Measurements from ENCODE around the gene JMJD6. TPM values are rescaled to one million over a fixed set of nuclear protein-coding genes. Genes with fewer than 3 reads are reported as not detected.
A peak's percentile ranks its signal among the peaks of the same experiment; 100 is the strongest.

Gene JMJD6
- total and polyA plus RNA-seq, 2 of the 8 experiments (the other 6 are each of a cell fraction or from before 2014, with no cell fraction given) = 8.6 to 18.6 TPM

- 62% methylated on average over 9 of the region's 9 CpGs; no CpG with 5 or more reads in 1 of the 2 experiments for WGBS, 2 experiments (ENCODE audit: extremely low coverage in 1 of 2, insufficient coverage in 1 of 2, insufficient read length in 1 of 2, insufficient replicate concordance in 2 of 2, low coverage in 1 of 2, low lambda C conversion rate in 2 of 2, missing lambda C conversion rate in 1 of 2)
- Histone ChIP-seq H3K27ac (ENCODE audit: low read depth, low read length) (peak overlapping the region; percentile 74; the same call in 1 of the 2 replicates), H2BK5ac (ENCODE audit: low read depth, low read length) (peak overlapping the region; percentile 76), H2BK20ac (ENCODE audit: low read length) (0 out of 2 replicates have a peak overlapping the region, but pooled peaks have one; percentile 3), H3K36me3 (ENCODE audit: control insufficient read depth in 2 of 4, insufficient read depth in 4 of 4, low read length in 3 of 4) (no peaks in the 10 kb centered on the region), H2BK12ac (ENCODE audit: low read depth, low read length) (peak overlapping the region; percentile 45; the same call in 1 of the 2 replicates), H3K9me3 (ENCODE audit: insufficient read depth in 2 of 2, low read depth in 1 of 2, low read length in 1 of 2) (no peaks in the 10 kb centered on the region), H4K5ac (ENCODE audit: insufficient read length, low read depth, low read length) (peak overlapping the region; percentile 17), H3K18ac (ENCODE audit: extremely low read depth, low read length) (peak overlapping the region; percentile 91), H3K79me2 (ENCODE audit: control insufficient read depth in 1 of 2, insufficient read depth in 2 of 2, low read length in 2 of 2) (no peaks in the 10 kb centered on the region), H2BK15ac (ENCODE audit: low read length) (peak overlapping the region; percentile 53; the same call in 1 of the 2 replicates), H4K91ac (replicated peaks; ENCODE audit: insufficient read length, low read length) (peak overlapping the region; percentile 6), H2AFZ (ENCODE audit: low read length) (peak overlapping the region; percentile 91), H3K9ac (replicated peaks in 1 of 4; ENCODE audit: extremely low read depth in 1 of 4, low read depth in 3 of 4, low read length in 3 of 4) (peak overlapping the region in 1 of 4 experiments; percentile 51; a peak in 2 of 7 replicates), H3K23ac (ENCODE audit: insufficient read length) (no peak overlapping the region), H3K14ac (ENCODE audit: insufficient read length) (no peak overlapping the region), H3K4me1 (replicated peaks in 1 of 4; ENCODE audit: control insufficient read depth in 3 of 4, insufficient read depth in 4 of 4, low read length in 3 of 4) (peaks cover 3 to 10% (median 8%) of the 10 kb centered on the region in 4 experiments), H3K27me3 (replicated peaks in 1 of 4; ENCODE audit: control insufficient read depth in 3 of 4, extremely low read depth in 1 of 4, insufficient read depth in 3 of 4, low read length in 3 of 4) (no peaks in the 10 kb centered on the region), H3K4me2 (ENCODE audit: insufficient read depth in 1 of 2, low read depth in 2 of 2, low read length in 2 of 2) (peak overlapping the region; percentile 88), H4K8ac (ENCODE audit: extremely low read depth, insufficient read depth, low read length) (peak overlapping the region; percentile 62; the same call in 1 of the 2 replicates), H2BK120ac (replicated peaks; ENCODE audit: low read depth, low read length) (no peak overlapping the region), H3K56ac (replicated peaks; ENCODE audit: insufficient read length, low read depth, low read length) (no peak overlapping the region), H3K23me2 (ENCODE audit: low read depth, low read length) (peaks cover 10% of the 10 kb centered on the region), H3K4ac (replicated peaks; ENCODE audit: insufficient read length, low read depth, low read length) (no peak overlapping the region), H3K79me1 (ENCODE audit: low read depth, low read length) (no peaks in the 10 kb centered on the region), H3K4me3 (ENCODE audit: extremely low read depth in 1 of 4, insufficient read depth in 2 of 4, low read depth in 3 of 4, low read length in 4 of 4) (peak overlapping the region; percentile 32 to 82 (median 76); a peak in 6 of 8 replicates), H4K20me1 (replicated peaks in 1 of 2; ENCODE audit: control insufficient read depth in 1 of 2, insufficient read depth in 2 of 2, low read length in 2 of 2) (no peaks in the 10 kb centered on the region), H2AK5ac (ENCODE audit: low read depth, low read length) (no peak overlapping the region; the same call in 1 of the 2 replicates)
- no peak for DNase-seq (ENCODE audit: low read depth in 1 of 2, low spot score in 2 of 2)
- TF ChIP-seq JUN (IDR thresholded peaks at IDR 0.05; ENCODE audit: low read depth, low read length) (no peak), SUZ12 (IDR thresholded peaks at IDR 0.05; ENCODE audit: low read length) (no peak), BACH1 (IDR thresholded peaks at IDR 0.05; ENCODE audit: low read length) (no peak), NANOG (IDR thresholded peaks at IDR 0.05; ENCODE audit: insufficient read depth, low read depth, low read length, poor library complexity, severe bottlenecking) (no peak), POLR2AphosphoS5 (IDR thresholded peaks at IDR 0.05; ENCODE audit: low read depth, low read length) (no peak), TAF1 (IDR thresholded peaks at IDR 0.05; ENCODE audit: low read depth, low read length) (no peak)
- TF ChIP-seq, protein P1, sequence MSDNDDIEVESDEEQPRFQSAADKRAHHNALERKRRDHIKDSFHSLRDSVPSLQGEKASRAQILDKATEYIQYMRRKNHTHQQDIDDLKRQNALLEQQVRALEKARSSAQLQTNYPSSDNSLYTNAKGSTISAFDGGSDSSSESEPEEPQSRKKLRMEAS (IDR thresholded peaks at IDR 0.05) = no peak
- no peak for FAIRE-seq
- POLR2A ChIA-PET (ENCODE audit: partially characterized antibody) = interaction anchor here (0.6 to 2.1 kb wide), 10 partner anchors 8 to 176 kb away, joined by 3 to 18 read pairs (median 4); partner anchors contain the start of gene METTL23
- CTCF ChIA-PET (ENCODE audit: partially characterized antibody) = interaction anchor here (0.8 to 3.6 kb wide), 7 partner anchors 11 to 130 kb away, joined by 3 to 43 read pairs (median 3); partner anchors contain the start of gene PRCD
Measured at GRCh38 chr17:76670718-76671122, 55.7 kb downstream of the JMJD6 start.

Measured in H1 (cell line).